Stimulated activated CD4-positive, alpha-beta T cell treated with anti-CD3 and anti-CD28 coated beads, Interleukin-1b, Interleukin-23, amount 100 ng/mL, for 48 hours (primary cell): ENCODE measurements around the gene STIMATE.

Source experiments
- DNase-seq: peaks from one replicate; pipeline ENCODE4 v3.0.0-alpha.2; 2020

The STIMATE gene

DNA sequence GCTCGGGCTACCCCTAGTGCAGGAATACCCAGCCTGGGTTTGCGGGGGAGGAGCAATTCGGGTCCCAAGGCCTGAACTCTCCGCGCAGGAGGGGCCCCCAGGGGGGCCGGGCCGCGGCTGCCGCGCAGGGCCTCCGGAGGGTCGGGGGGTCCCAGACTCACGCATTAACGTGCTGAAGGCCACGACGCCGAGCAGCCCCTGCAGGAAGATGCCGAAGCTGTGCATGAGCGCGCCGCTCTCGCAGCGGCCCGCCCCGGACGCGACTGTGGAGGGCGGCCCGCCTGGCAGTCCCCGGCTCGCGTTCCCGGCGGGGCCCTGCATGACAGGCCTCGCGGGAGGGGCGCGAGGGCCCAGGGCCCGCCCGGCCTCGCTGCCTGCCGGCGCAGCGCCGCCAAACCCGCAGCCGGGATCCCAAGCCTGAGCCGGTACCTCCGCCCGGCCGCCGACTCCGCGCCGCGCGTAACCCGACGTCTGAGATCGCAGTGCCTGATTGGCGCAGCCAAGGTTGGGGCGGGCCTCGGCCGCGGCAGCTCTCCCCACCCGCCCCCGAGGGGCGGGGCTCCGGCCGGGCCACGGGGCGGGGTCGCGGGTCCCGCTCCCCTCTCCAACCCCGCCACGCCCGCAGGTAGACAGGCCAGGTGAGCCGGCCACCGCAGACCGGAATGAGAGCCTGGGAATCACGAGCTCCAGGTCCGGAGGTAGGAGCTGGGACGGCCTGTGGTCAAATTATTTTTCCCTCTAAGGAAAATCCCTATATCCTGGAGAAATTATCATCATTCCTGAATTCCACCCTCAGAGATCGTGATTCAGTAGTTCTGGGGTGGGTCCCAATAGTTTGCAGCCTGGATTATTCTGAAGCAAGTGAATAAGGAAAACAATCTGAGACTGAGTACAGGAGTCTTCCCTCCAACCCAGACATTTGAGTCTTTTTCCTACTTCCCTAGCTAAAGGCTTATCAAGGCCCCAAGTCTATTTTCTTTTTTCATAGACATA lies at the start of gene STIMATE:
STIMATE (minus strand) TSS at position 419 of the 993 bp plus-strand sequence; CDS start at position 321, 98 bp downstream.
- peak; percentile 84 for DNase-seq

DNA sequence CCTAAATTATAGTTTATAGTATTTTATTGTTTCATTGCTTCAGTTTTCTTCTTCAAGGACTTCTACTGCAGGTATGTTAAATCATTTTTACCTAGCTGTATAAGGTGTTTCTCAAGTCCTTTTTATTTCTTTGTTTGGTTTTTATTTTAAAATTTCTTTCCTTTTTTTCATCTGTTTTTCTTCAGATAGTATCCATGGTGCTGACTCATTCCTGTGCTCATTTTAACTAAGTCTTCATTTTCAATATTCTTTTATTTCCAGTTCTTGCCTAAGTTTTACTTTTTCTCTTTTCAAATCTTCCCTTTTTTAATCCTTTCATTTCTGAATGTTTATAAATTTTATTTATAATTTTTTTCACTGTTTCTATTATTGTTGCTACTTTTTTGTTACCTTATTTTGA lies 42.3 kb upstream of the STIMATE start:
- no peak for DNase-seq

DNA sequence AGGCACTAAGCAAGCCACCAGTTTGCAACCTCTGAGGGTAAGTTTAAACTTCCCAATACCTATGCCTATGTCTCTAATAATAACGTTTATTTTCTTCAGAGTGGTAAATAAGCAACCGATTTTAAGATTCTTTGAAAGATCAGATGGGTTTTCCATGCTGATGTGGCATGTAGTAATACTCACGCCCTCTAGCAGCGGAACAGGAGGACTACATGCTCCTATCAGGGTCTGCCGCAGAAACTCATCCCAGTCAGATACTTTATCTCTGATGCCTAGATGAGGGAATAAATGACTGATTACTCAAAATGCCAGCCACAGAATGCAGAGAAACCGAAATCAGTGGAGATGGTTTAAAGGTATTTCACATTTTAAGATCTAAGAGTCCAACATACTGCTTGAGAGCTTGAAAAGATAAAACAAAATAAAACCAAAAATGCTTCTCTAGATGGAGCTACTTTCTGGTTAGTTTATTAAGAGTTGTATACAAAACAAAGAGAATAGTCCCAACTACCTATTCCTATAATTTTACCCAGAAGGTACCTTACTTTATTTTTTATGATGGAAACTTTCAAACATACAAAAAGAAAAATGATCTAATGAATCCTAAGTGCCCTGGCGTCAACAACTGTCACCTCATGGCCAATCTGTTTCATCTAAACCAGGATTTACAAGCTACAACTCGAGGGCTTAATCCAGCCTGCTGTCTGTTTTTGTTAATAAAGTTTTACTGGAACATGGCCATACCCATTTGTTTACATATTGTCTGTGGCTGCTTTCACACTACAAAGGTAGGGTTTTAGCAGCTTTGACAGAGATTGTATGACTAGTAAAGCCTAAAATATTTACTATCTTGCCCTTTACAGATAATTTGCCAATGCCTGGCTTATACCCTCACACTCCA lies 37.5 kb upstream of the STIMATE start:
- peak; percentile 53 for DNase-seq

DNA sequence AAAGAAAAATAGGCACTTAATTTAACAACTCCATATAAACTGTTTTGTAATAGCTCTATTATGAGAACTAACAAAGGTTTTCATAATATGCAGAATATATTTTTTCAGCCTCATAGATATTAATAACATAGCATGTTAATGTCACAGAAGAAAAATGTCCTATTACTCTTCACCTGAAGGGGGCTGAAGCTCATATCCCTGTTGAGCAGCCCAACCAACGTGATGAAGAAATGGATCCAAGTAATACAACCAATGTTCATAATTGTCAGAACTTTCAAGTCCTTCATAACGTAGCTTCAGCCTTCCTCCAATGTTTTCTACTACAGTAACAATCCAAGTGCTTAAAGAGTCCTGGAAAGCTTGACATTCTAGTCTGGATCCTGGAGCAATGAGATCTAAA lies 34.5 kb upstream of the STIMATE start:
- DNase-seq = no peak

DNA sequence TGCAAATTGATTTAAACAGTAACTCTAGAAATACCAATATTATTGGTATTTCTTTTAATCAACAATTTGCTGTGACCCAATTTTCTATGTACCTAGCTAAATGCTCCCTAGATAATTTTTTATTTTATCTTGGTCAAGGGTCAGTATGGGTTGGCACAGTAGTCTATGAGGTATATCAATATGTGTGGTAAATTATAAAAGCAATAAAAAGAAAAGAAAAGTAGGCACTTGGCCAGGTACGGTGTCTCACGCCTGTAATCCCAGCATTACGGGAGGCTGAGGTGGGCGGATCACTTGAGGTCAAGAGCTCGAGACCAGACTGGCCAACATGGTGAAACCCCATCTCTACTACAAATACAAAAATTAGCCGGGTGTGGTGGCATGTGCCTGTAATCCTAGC lies 34.0 kb upstream of the STIMATE start:
- DNase-seq = no peak

DNA sequence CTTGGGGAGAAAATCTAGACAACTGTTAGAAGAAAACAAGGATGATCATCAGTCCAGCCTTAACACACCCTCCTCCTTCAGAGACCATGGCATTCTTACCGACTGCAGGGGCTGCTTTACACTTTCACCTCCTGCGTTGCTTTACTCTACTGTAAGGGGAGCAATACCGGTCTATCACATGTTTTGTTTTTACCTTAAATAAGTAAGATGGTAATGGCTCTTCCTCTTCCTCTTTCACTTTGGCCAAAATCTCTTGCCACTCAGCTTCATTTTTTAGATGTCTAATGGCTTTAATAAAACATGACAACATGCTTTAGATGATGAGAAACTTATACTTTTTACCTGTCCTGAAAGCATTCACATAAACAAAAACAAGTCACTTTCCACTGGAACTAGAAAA lies 33.4 kb upstream of the STIMATE start:
- DNase-seq = no peak

DNA sequence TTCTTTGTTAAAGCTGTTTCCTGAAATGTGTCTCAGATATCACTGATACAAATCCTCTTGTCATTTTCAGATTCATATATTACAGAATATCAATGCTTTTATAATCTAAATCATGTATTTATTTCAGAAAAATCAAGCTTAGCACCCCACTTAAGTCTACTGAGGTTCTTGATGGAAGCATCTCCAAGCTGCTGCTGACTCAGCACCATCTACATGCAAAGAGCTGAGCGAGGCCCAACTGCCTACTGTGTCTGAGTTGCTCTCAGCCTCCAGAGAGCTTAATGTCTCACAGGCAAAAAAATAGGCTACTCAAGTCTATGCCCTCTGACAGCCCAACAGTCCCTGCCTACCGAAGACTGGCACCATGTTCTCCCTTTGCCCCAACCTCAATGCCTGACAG lies 29.2 kb upstream of the STIMATE start:
- no peak for DNase-seq

DNA sequence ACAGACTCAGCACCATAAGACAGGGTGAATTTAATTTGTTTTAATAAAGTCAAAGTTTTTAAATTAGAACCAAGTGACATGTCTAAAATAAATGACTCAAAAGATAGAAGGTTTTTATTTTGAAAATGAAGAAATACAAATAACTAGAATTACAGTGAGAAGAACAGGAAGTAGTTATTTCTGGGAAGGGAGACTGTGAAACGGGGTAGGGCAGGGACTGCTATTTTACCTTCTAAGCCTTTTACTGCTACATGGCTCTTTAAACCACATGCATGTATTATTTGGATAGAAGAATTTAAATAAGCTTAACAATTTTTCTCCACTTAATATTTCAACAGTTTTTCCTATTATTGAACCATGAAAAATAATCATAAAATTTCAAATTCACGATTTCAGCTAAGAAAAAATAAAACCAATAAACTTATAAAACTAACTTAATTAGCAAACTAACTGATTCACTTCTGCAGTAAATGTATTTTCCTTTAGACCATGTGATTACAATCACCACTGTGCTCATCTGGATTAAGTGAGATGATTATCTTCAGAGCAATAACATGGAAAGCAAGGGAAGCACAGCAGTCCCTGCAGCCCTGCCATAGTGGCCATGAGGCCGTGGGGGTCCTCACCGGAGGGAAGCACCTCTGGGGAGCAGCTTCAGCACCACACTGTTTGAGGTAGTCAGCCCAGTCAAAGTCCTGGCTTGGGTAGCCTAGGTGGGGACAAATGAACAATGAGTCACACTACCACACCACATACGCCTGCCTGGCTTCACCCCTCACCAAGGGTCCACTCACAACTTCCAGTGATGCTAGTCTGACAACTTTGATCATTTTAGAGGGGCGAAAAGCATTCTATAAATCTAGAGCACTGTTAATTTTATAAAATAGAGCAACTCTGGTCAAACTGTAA lies 28.3 kb upstream of the STIMATE start:
- DNase-seq = no peak

DNA sequence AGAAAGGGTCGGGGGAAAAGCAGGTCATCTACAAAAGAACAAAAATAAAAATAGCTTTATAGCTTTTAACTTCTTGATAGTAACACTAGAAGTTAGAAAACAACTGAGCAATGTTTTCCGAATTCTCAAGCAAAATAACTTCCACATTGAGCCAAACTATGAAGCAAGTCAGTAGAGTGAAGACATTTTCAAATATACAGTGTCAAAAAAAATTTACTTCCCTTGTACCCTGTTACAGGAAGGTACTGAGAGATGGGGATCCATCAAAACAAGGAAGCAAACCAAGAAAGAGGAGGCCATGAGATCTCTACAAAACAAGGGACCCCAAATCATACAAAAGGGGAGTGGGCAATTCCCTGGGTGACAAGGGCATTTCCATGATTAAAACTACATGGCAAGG lies 26.6 kb upstream of the STIMATE start:
- no peak for DNase-seq

DNA sequence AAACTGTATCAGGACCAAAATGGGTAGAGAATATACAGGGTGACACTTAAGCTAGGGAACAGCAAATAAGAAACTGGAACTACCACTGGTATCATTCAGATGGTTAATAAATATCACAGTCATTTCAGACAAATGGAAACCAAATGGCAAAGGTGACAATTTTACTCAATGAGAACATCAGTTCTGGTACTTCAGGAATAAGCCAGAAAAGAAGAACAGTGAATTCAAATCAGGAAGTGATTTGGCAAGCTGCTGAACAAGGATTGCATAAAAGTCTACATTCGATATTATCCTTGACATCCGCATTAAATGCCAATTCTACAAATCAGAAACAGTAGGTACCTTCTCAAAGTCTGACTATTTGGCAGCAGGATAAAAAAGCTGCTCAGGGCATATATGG lies 23.5 kb upstream of the STIMATE start:
- no peak for DNase-seq

DNA sequence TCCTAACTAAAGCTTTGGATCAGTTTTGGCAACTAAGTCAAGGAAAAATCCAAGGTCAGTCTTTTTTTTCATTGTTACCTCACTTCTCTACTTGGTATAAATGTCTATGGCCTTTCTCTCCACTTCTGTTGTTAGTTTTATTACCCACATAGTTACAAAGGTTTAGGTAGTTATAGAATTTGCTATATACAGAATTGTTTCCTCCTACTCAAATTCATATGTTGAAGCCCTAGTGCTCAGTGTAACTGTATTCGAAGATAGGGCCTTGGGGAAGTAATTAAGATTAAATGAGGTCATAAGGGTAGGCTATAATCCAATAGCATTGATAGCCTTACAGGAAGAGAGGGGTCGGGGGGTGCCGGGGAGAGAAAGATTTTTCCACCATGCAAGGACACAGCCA lies 19.7 kb upstream of the STIMATE start:
- DNase-seq = no peak

DNA sequence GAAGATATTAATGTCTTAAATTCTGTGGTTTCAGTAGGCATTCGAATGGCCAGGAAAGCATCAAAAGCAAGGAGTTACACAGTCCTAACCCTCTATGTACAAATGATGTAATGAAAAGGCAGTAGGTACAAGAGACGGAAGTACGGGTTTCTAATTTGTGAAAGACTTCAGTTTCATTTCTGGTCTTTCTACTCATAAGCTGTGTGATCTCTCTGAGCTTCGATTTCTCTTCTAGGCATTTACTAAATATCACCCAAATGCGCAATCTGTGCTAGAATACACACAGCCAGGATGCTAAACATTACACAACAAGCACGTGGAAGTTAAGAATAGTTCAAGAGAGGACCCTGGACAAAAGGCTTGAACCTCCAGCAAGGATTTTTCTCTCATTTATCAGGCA lies 17.9 kb upstream of the STIMATE start:
- no peak for DNase-seq

DNA sequence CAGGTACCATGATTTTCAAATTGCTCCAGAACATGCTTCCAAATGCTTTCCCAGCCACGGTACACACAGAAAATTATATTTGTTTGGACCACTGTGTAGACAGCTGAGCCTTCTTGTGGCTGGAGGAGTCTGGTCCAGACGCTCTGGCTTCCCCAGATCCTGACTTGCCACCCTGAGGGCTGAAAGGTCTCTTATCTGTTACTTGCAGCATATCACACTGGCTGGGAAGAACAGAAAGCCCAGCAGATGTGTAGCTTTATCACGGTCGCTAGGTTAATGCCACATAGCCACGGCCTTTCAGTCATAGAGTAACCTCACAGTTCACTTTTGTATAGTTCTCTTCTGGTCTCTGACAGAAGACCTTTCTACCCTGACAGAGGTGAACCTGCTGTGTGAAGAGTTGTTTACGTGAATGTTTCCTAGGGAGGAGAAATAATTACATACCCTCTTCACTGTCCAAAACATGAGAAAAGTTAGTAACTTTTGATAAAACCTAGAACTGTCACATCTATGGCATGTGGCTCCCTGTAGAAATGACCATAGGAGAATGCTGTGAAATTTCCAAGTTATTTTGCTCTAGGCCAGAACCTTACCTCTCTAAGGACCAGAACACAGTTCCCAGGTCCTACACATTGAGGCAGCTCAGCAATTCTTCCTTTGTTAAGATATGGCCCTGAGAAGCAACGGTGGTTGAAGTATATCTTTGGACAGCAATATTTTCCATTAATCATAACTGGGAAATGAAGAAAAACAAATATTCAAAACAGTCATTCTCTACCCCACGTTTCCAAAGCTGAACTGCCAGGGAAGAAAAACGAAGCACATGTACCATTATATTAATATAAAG lies 15.8 kb upstream of the STIMATE start:
- DNase-seq = no peak

DNA sequence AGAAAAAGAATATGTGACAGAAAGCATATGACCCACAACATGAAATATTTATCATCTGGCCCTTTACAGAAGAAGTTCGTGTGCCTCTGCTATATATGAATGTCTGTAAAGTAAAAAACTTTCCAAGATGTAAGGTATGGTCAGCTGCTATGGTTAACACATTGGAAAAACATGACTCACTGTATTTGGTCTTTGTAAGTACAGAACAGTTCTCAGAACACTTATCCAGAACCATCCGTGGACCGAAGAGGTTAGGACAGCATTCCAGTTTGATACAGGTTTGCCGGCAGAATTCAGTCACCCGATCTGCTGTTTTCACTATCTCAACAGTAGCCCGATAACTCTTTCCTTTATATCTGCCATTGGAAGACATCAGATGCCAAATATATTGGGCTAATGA lies 13.5 kb upstream of the STIMATE start:
- no peak for DNase-seq

DNA sequence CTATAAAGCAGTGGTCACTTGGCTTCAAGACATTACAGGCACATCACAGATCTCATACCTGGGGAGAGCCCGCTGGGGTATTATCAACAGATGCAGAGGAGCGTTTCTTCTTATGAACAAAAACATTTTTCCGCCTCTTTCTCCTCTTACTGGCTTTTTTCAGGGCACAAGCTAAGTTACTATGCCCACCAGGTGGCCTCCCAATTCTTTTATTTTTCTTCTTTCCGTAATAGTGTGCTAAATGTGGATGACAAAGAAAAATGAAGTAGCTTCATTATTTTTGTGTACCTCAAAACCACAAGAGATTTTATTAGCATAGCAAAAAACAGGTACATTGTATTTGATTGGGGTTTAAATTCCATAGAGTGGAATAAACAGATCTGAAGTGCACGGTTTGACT lies 10.1 kb upstream of the STIMATE start:
- DNase-seq = no peak

DNA sequence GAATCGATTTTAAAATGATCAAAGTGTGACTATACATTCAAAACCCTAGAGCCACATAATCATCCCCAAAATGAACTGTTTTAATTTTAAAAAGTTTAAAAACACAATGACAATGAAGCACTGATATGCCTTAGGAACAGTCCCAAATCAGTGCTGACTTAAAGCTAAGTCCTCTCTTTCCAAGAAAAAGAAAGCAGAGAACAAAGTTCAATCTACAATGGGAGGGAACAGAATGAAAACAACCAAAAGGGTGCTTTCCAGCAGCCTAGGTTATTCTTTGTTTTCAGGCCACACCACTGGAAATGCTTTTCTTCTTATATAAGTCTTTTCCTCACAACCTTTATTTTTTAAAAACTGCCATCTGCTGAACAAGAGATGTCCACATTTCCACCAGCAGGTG lies 7.2 kb upstream of the STIMATE start:
- DNase-seq = no peak

DNA sequence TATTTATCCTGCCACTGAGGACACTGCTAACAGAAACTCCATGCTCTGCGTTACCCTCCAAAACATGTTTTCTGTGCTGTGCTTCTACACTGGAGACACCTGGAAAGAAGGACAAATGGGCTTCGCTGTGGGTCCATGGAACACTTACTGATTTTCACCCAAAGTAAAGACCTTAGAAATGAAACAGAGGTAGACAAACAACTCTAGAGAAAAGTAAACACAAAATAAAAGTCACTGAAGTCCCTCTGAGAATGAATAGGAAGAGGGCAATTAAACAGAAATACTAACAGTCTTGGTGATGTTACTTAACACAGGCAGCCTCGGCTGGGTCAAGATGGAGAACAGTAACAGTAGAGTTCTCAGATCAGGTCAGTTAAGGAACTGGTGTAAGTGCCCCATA lies 6.7 kb upstream of the STIMATE start:
- DNase-seq = no peak

DNA sequence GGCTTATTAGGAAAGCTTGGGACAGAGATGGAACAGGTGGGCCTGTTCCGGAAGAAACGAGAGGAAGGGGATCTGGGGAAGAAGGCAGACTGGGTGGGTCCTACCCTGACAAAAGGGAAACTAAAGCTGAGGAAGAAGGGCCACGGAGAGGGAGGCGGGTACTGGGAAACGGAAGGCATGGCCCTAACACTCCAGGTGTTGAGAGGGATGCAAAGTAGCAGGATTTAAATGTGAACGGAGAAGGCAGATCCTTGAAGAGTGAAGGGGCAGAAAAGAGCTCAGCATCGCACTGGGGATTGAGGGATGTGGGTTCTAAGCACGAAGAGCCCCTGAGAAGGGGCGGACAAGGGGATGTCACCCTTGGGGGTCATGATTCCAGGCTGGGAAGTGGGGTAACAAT lies 735 bp downstream of the STIMATE start:
- no peak for DNase-seq

DNA sequence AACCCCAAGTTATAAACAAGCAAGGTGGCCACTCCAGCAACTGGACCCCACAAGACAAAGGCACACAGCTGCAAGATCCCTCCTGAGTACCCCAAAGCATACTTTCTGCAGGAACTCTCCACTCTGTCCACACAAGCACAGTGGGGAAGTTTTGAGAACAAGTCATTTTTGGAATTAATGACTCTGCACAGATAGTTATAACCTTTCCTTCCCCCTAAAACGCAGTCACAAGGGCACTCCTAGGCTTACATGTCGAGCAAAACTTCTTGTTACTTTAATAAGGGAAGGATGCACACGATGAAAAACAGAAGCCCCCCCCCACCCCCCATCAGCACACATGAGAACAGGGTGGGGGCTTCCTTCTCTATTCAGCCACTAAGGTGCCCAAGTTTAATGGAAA lies 1.2 kb downstream of the STIMATE start:
- no peak for DNase-seq

DNA sequence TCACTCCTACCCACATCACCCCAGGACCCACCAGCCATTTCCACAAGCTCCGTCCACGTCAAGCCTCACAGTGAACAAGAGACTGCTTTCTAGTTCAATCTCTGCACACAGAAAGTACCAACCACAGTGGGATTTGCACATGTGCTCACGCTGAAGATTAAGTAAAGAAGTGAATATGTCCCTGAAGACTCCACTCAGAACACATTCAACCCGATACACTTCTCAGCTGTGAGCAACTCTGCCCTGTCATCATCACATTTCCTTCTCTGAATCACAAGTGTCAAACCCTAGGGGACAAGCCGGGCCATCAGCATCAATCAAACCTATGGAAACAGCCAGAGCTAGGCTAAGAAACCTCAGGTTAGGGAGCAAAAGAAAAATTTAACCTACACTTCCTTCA lies 1.9 kb downstream of the STIMATE start:
- peak; percentile 56 for DNase-seq

DNA sequence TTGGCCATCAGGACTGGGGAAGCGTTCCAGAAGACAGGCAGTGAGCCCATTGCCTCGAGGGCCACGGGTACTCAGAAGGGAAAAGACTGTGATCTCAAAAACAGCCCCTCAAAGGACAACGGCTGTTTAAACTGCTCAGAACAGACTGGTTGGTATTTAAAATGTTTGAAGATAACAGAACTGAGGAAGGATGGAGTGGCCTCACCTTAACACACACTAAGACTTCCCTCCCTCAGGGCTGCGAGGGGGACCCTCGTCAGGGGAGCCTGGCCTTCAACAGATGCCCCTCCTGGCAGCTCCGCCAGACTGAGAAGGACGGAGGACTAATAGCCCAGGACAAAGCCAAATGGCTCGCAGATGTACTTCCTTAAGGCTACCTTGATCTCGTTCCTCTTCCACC lies 2.6 kb downstream of the STIMATE start:
- no peak for DNase-seq

DNA sequence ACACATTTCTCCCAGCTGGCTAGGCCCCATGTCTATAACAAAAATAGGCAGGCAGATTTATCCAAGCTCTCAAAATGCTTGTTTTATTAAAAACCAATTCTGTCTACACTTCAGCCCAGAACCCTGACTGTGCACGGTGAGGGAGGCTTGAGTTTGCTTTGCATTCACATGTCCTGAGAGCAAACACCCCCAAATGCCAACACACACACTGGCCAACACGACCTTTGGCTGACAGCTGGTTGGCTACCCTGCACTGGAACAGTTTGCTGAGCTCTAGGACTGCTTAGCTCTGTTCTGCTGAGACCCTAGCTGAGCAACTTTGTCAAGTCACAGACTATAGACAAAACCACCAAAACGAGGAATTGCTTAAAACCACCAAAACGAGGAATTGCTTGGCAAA lies 3.6 kb downstream of the STIMATE start:
- DNase-seq = no peak
